Measurements from ENCODE around the gene INSR.

GRCh38 chr19:7120499-7120898, 173.7 kb downstream of the INSR start:
- no peak for TF ChIP-seq CTCF (IDR thresholded peaks at IDR 0.05; ENCODE audit: low read depth, low read length)
- TF ChIP-seq EZH2phosphoT487 (IDR thresholded peaks at IDR 0.05; ENCODE audit: low read depth): no peak
